HepG2 (cell line): Measurements from ENCODE around the gene XPNPEP2. TPM values are rescaled to one million over a fixed set of nuclear protein-coding genes. Genes with fewer than 3 reads are reported as not detected.

ENCODE experiments used
- ATAC-seq: fragments of 200-7000 bp; cut with Tn5 transposase; 3 replicates; pipeline ENCODE4 v1.9.1; 2020; ENCODE audit warnings: mild to moderate bottlenecking, moderate library complexity
- BruUV-seq: library from RNA; stranded (reverse); fragments of 400-500 nt; replicated peaks from 2 replicates; lab custom pipeline; 2021; lab: Mats Ljungman, UMichigan
- CTCF ChIA-PET: fragments of 300-600 bp; formaldehyde crosslinking; extraction: SDS; loops from one replicate; lab custom pipeline; 2021; ENCODE audit warnings: low total read pairs, inconsistent platforms, low intra/inter-chr PET ratio; lab: Yijun Ruan, JAX
- POLR2A ChIA-PET: fragments of 350-600 bp; sonication (Branson Sonifier 250); formaldehyde crosslinking; loops from one replicate; lab custom pipeline; 2020; ENCODE audit warnings: antibody characterized with exemption, inconsistent platforms; lab: Yijun Ruan, JAX
- DNase-seq: peaks from one replicate; pipeline ENCODE4 v3.0.0-alpha.2; 2015; ENCODE audit warnings: low spot score
- FAIRE-seq: peaks from 3 replicates; lab custom pipeline; 2011; peaks lifted over from hg19 to GRCh38; lab: Jason Lieb, UNC
- H2AFZ ChIP-seq: one replicate; pipeline ENCODE4 v1.6.1; 2011; ENCODE audit warnings: low read length, inconsistent platforms
- H3K27ac ChIP-seq: fragments of 300-600 bp; 3 replicates; pipeline ENCODE4 v1.8.0; 2011; ENCODE audit warnings: mixed run types, mild to moderate bottlenecking, mixed read lengths, low read length, inconsistent platforms; ENCODE audit not compliant: insufficient read depth; ENCODE audit errors: extremely low read length
- H3K27me3 ChIP-seq, 2 experiments: fragments of 200-600 bp in 1 of 2; 2 replicates in 1 of 2; 3 replicates in 1 of 2; pipeline versions ENCODE4 v1.6.0 to v1.8.0; 2011; ENCODE audit warnings: low read length in 2 of 2, mild to moderate bottlenecking in 2 of 2, moderate library complexity in 2 of 2, inconsistent platforms in 1 of 2; ENCODE audit not compliant: insufficient read depth in 2 of 2, control insufficient read depth in 1 of 2
- H3K36me3 ChIP-seq, 2 experiments: fragments of 200-600 bp in 1 of 2; replicated peaks in 1 of 2; 2 replicates in 1 of 2; 3 replicates in 1 of 2; pipeline versions ENCODE4 v1.5.1 to v1.8.0; 2011; ENCODE audit warnings: low read length in 2 of 2, inconsistent platforms in 1 of 2; ENCODE audit not compliant: insufficient read depth in 2 of 2, control insufficient read depth in 1 of 2
- H3K4me1 ChIP-seq: 2 replicates; pipeline ENCODE4 v1.5.1; 2012; ENCODE audit warnings: low read length, inconsistent platforms; ENCODE audit not compliant: insufficient read depth
- H3K4me2 ChIP-seq: 2 replicates; pipeline ENCODE4 v1.6.0; 2011; ENCODE audit warnings: low read depth, low read length, inconsistent platforms
- H3K4me3 ChIP-seq, 3 experiments: fragments of 200-600 bp in 1 of 3; sonication (generic), shearing (Covaris generic) in 1 of 3; replicated peaks in 1 of 3; 2 replicates each; pipeline ENCODE4 v1.5.1; 2011 to 2016; ENCODE audit warnings: low read length in 3 of 3, inconsistent platforms in 2 of 3, low read depth in 2 of 3, mild to moderate bottlenecking in 2 of 3, control low read depth in 1 of 3, mixed read lengths in 1 of 3; ENCODE audit not compliant: insufficient read depth in 1 of 3
- H3K79me2 ChIP-seq: one replicate; pipeline ENCODE4 v1.6.1; 2011; ENCODE audit warnings: low read length, inconsistent platforms; ENCODE audit not compliant: insufficient read depth
- H3K9ac ChIP-seq: 2 replicates; pipeline ENCODE4 v1.6.0; 2011; ENCODE audit warnings: mild to moderate bottlenecking, low read depth, low read length, inconsistent platforms; ENCODE audit not compliant: insufficient read depth
- H3K9me3 ChIP-seq: 2 replicates; pipeline ENCODE4 v1.5.1; 2012; ENCODE audit warnings: mild to moderate bottlenecking, low read length
- H4K20me1 ChIP-seq: 2 replicates; pipeline ENCODE4 v1.6.0; 2011; ENCODE audit warnings: inconsistent platforms, mild to moderate bottlenecking, low read length, moderate library complexity; ENCODE audit not compliant: insufficient read depth
- HOXA3 ChIP-seq: sonication (generic); formaldehyde crosslinking; IDR thresholded peaks from 2 replicates; pipeline ENCODE4 v1.5.0; 2020; ENCODE audit warnings: missing genetic modification reagents
- IRX3 ChIP-seq: sonication (generic); formaldehyde crosslinking; IDR thresholded peaks from 2 replicates; pipeline ENCODE4 v1.8.1; 2023; ENCODE audit warnings: mild to moderate bottlenecking, low read depth, missing genetic modification reagents, borderline replicate concordance
- MAFF ChIP-seq: IDR thresholded peaks from 2 replicates; pipeline ENCODE4 v1.6.1; 2011; ENCODE audit warnings: low read depth, low read length, improper control_type of control experiment
- MAFK ChIP-seq, 2 experiments: IDR thresholded peaks in 1 of 2; conservative IDR thresholded peaks in 1 of 2; 2 replicates each; pipeline ENCODE4 v1.6.1; 2011; ENCODE audit warnings: improper control_type of control experiment in 2 of 2, low read length in 2 of 2
- MXD4 ChIP-seq: IDR thresholded peaks from 2 replicates; pipeline ENCODE4 v1.6.1; 2016; ENCODE audit warnings: mild to moderate bottlenecking, missing biosample characterization, missing genetic modification reagents
- POLR2AphosphoS5 ChIP-seq: IDR thresholded peaks from 2 replicates; pipeline ENCODE4 v1.6.1; 2012; ENCODE audit warnings: low read depth, low read length
- SKIL ChIP-seq: sonication (generic); formaldehyde crosslinking; IDR thresholded peaks from 2 replicates; pipeline ENCODE4 v1.8.0; 2022; ENCODE audit warnings: missing genetic modification reagents, mild to moderate bottlenecking, moderate library complexity, borderline replicate concordance
- ZBTB1 ChIP-seq: sonication (generic); formaldehyde crosslinking; IDR thresholded peaks from 2 replicates; pipeline ENCODE4 v1.4.0; 2020; ENCODE audit warnings: missing genetic modification reagents, borderline replicate concordance
- ZC3H4 ChIP-seq: sonication (generic); formaldehyde crosslinking; IDR thresholded peaks from 2 replicates; pipeline ENCODE4 v1.4.0; 2020; ENCODE audit warnings: missing genetic modification reagents, borderline replicate concordance
- WGBS: methylation state at CpG from one replicate; pipeline ENCODE4 v1.1.6; 2017; ENCODE audit warnings: low lambda C conversion rate; 5-methylcytosine and 5-hydroxymethylcytosine counted together
- in situ Hi-C: cut with HindIII; loops from 2 replicates; pipeline ENCODE4 v1.10.0; 2017; ENCODE audit warnings: low pct_unique_long_range_greater_than_20kb; ENCODE audit not compliant: extremely low pct_ligation_motif_present
- intact Hi-C: fragments of 100-400 bp; cut with micrococcal nuclease; formaldehyde crosslinking; loops from one replicate; pipeline ENCODE4 v1.10.0; 2022; ENCODE audit not compliant: unreplicated experiment
- polyA plus RNA-seq, 8 experiments: library from polyadenylated mRNA; depleted of rRNA in 3 of 8; stranded (reverse) in 7 of 8; unstranded in 1 of 8; fragments of >200 nt; fragmentation: Illumina TruSeq in 4 of 8; extraction: Trizol in 4 of 8; gene quantifications; 2 replicates each; pipeline versions ENCODE4 v1.2.1 to v1.2.3, GENCODE V29; 2011 to 2016; ENCODE audit warnings: low read depth in 4 of 8, missing spikeins in 1 of 8, mixed read lengths in 1 of 8; ENCODE audit not compliant: insufficient read depth in 1 of 8
- total RNA-seq, 5 experiments: library from RNA; depleted of rRNA; stranded (reverse); fragments of >200 nt; fragmentation: Illumina TruSeq; extraction: Trizol; gene quantifications; 2 replicates each; pipeline ENCODE4 v1.2.3, GENCODE V29; 2016; ENCODE audit warnings: low read depth in 1 of 5

XPNPEP2 gene
- total and polyA plus RNA-seq, 2 of the 13 experiments (the other 11 are each of a cell fraction or from before 2014, with no cell fraction given) = 1.1 to 1.8 TPM

- H3K27me3 ChIP-seq = no peaks in the 10 kb centered on the region
- H4K20me1 ChIP-seq = no peaks in the 10 kb centered on the region
- TF ChIP-seq SKIL (CRISPR knock-in tag) (no peak), HOXA3 (no peak)
- 48% methylated on average over 3 of the region's 3 CpGs for WGBS
- no peak overlapping the region for H3K4me3 ChIP-seq
- no peak overlapping the region for H3K9ac ChIP-seq
- H3K79me2 ChIP-seq = no peaks in the 10 kb centered on the region
- in situ Hi-C loops (no loop called here), intact Hi-C loops (no loop called here)
- H3K36me3 ChIP-seq = no peaks in the 10 kb centered on the region
- DNase-seq = no peak
- H3K4me1 ChIP-seq = no peaks in the 10 kb centered on the region
- ATAC-seq = no peak
- ChIA-PET CTCF (no interaction called here), POLR2A (no interaction called here)
- no peak overlapping the region for H2AFZ ChIP-seq
- H3K4me2 ChIP-seq = no peak overlapping the region
- H3K27ac ChIP-seq = no peak overlapping the region
- no TSS peak for BruUV-seq
- H3K9me3 ChIP-seq = no peaks in the 10 kb centered on the region
- no peak for FAIRE-seq
Observed at GRCh38 chrX:129762448-129762847, 23.7 kb downstream of the XPNPEP2 start.

GRCh38 chrX:129763666-129764065 is 24.9 kb downstream of the XPNPEP2 start:
- Histone ChIP-seq H3K27me3 (no peaks in the 10 kb centered on the region), H3K36me3 (no peaks in the 10 kb centered on the region), H3K4me2 (no peak overlapping the region), H4K20me1 (no peaks in the 10 kb centered on the region), H3K9me3 (no peaks in the 10 kb centered on the region), H3K27ac (no peak overlapping the region), H3K79me2 (no peaks in the 10 kb centered on the region), H2AFZ (no peak overlapping the region), H3K9ac (no peak overlapping the region), H3K4me1 (peaks cover 3% of the 10 kb centered on the region), H3K4me3 (no peak overlapping the region)
- no TSS peak for BruUV-seq
- CTCF ChIA-PET = no interaction called here
- POLR2A ChIA-PET = no interaction called here
- no peak for DNase-seq
- no peak for TF ChIP-seq IRX3 (CRISPR knock-in tag)
- TF ChIP-seq MAFK (conservative IDR thresholded peaks at IDR 0.05 in 1 of 2, IDR thresholded peaks at IDR 0.05 in 1 of 2; ENCODE audit: low read length in 2 of 2) = peak; percentile 41 to 84; a peak in 3 of 4 replicates
- TF ChIP-seq MAFF = peak; percentile 79
- TF ChIP-seq ZBTB1 (CRISPR knock-in tag) = no peak
- no peak for TF ChIP-seq MXD4 (CRISPR knock-in tag)
- TF ChIP-seq ZC3H4 (CRISPR knock-in tag) = no peak
- TF ChIP-seq POLR2AphosphoS5 = no peak
- no peak for FAIRE-seq
- in situ Hi-C loops = no loop called here
- intact Hi-C loops = no loop called here
- ATAC-seq = no peak
